Measurements from ENCODE around the gene HAUS6.
A peak's percentile ranks its signal among the peaks of the same experiment; 100 is the strongest.

The HAUS6 gene

DNA sequence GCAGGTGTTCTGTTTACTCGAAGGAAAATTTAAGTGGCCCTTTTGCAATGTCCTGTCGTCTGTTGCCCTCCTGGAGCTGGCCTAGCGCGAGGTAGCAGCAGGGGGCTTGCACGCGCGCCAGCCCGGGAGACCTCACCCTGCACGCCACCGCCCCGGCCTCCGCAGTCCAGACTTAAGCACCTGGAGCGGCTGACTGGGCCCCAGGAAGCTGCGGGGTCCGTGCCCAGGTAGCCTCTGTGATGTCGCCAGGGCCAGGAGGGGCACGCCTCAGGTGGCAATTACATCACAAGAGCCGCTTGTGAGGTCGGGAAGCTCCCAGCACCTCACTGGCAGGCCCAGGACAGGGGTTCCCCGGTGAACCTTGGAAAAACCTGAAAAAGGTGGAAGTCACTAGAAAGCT lies 69.7 kb downstream of the HAUS6 start, which contains the start of gene SAXO1:
Gene SAXO1, minus strand, starts transcription at position 195 of the 400 bp plus-strand sequence. CDS start 301 bp downstream, outside the sequence.
- no peak for DNase-seq (ENCODE audit: low read depth)

GRCh38 chr9:19032406-19032805 lies 70.3 kb downstream of the HAUS6 start:
- DNase-seq (ENCODE audit: low read depth), result no peak
- H3K4me3 ChIP-seq (ENCODE audit: low read depth, low read length), result no peak overlapping the region
- no peak for TF ChIP-seq CTCF (IDR thresholded peaks at IDR 0.05; ENCODE audit: low read depth, low read length, missing control alignments)

More for the DNA sequence above, 69.7 kb downstream of the HAUS6 start, which contains the start of gene SAXO1:
- H3K4me3 ChIP-seq (ENCODE audit: low read depth, low read length), result no peak within 1 kb of the TSS
- TF ChIP-seq CTCF (IDR thresholded peaks at IDR 0.05; ENCODE audit: low read depth, low read length, missing control alignments), result no peak

DNA sequence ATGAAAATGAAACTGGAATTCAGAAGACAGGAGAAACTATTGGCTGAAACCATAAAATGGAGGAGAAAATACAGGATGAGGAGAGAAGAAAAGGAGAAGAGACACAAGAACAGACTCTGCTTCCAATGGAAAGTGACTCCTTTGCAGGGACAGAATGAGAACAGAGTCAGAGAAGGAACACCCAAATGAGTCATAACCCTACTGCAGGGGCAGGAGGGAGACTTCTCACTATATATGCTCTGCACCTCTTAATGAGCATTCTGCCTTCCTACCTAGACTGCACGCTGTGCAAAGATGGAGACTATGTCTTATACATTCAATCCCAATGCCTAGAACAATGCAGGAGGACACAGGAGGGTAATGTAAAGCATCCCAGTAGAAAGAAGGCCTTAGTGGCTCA lies 71.8 kb downstream of the HAUS6 start:
- DNase-seq (ENCODE audit: low read depth), result no peak
- no peak for TF ChIP-seq CTCF (IDR thresholded peaks at IDR 0.05; ENCODE audit: low read depth, low read length, missing control alignments)
- no peak overlapping the region for H3K4me3 ChIP-seq (ENCODE audit: low read depth, low read length)

DNA sequence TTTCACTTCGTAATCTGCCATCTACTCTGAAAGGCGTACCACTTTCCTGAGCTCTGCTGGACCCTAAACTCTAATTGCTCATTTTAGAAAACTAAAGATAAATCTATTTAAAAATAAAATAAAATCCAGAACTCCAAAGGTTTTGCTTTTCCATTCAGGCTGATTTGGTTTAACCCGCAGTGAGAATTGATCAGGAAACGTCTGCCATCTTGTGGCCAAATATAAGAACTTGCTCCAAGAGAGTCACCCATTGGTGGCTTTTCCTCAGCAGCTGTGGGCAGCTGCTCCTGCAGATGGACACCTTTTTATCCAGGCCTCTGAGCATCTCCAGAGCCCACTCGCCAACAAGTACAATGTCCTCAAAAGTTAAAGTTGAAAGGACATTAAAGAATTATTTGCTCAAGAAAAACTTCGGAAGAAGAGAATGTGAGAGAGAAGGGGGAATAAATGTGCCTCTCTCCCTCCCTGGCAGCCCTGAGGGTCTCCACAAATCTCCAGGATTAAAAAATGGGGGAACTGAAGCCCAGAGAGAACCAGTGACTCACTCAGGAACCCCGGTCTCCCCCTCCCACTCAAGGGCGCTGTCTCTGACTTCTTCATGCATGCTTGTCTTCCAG lies 73.8 kb downstream of the HAUS6 start:
- DNase-seq (ENCODE audit: low read depth), result no peak
- TF ChIP-seq CTCF (IDR thresholded peaks at IDR 0.05; ENCODE audit: low read depth, low read length, missing control alignments), result peak; percentile 63
- no peak overlapping the region for H3K4me3 ChIP-seq (ENCODE audit: low read depth, low read length)

DNA sequence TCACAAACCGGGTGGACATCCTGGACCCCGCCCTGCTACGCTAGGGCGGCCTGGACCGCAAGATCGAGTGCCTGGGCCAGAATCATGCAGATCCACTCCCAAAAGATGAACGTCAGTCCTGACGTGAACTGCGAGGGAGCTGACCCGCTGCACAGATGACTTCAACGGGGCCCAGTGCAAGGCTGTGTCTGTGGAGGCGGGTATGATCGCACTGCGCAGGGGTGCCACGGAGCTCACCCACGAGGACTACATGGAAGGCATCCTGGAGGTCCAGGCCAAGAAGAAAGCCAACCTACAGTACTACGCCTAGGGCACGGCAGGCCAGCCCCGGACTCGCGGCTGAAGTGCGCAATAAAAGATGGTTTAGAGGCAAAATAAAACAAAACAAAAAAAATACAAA lies 74.9 kb downstream of the HAUS6 start:
- no peak for DNase-seq (ENCODE audit: low read depth)
- no peak for TF ChIP-seq CTCF (IDR thresholded peaks at IDR 0.05; ENCODE audit: low read depth, low read length, missing control alignments)
- no peak overlapping the region for H3K4me3 ChIP-seq (ENCODE audit: low read depth, low read length)

GRCh38 chr9:19026375-19026774 lies 76.3 kb downstream of the HAUS6 start:
- DNase-seq (ENCODE audit: low read depth), result no peak
- no peak overlapping the region for H3K4me3 ChIP-seq (ENCODE audit: low read depth, low read length)
- TF ChIP-seq CTCF (IDR thresholded peaks at IDR 0.05; ENCODE audit: low read depth, low read length, missing control alignments), result no peak

DNA sequence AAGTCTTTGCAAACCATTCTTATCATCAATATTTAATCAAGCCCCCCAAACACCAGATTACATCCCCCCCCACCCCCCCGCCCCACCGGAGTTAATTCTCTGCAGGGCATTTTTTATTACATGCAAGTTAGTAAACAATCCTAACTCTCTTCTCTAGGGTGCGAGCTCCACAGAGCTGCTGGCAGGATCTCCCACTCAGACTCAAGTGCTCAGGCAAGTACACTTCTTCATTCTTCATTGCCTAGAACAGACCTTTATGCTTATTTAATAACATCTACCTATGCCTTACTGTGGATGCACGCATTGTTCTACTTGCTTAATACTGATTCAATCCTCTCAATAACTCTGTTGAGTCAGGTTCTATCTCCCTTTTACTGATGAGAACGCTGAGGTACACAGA lies 79.6 kb downstream of the HAUS6 start:
- no peak for DNase-seq (ENCODE audit: low read depth)
- no peak for TF ChIP-seq CTCF (IDR thresholded peaks at IDR 0.05; ENCODE audit: low read depth, low read length, missing control alignments)
- no peak overlapping the region for H3K4me3 ChIP-seq (ENCODE audit: low read depth, low read length)

Measured in GM12864 (cell line).